Measurements from ENCODE around the gene MBD3L3.
"Not testable (repeated sequence)": the region's sequence is repeated elsewhere in the genome, so short reads cannot be mapped to it uniquely, and the experiment has no call there.

The MBD3L3 gene

GRCh38 chr19:7058576-7058975 lies at the start of gene MBD3L3:
Gene MBD3L3, minus strand, starts transcription at chr19:7058676. Its CDS starts 71 bp downstream, at chr19:7058605.
- H3K9me3 Mint-ChIP-seq, H3K27me3 Mint-ChIP-seq, H3K4me1 Mint-ChIP-seq, DNase-seq, CTCF ChIA-PET, H3K27ac Mint-ChIP-seq, H3K4me3 Mint-ChIP-seq, H3K36me3 Mint-ChIP-seq: not testable (repeated sequence)

- Mint-ChIP-seq H3K27ac (no peak overlapping the region), H3K4me3 (no peak overlapping the region), H3K4me1 (peaks cover 5% of the 10 kb centered on the region), H3K27me3 (no peaks in the 10 kb centered on the region), H3K36me3 (no peaks in the 10 kb centered on the region), H3K9me3 (no peaks in the 10 kb centered on the region)
- no peak for DNase-seq
- CTCF ChIA-PET = no interaction called here
These were observed 48.5 kb upstream of the MBD3L3 start for GRCh38 chr19:7106711-7107657.

GRCh38 chr19:7104747-7105447 lies 46.4 kb upstream of the MBD3L3 start:
- CTCF ChIA-PET = no interaction called here
- DNase-seq = no peak
- Mint-ChIP-seq H3K9me3 (no peaks in the 10 kb centered on the region), H3K4me1 (peaks cover 18% of the 10 kb centered on the region), H3K27ac (no peak overlapping the region), H3K4me3 (no peak overlapping the region), H3K27me3 (peaks cover 11% of the 10 kb centered on the region), H3K36me3 (no peaks in the 10 kb centered on the region)

GRCh38 chr19:7101498-7102253 lies 43.2 kb upstream of the MBD3L3 start:
- H3K27me3 Mint-ChIP-seq = peaks cover 28% of the 10 kb centered on the region
- H3K27ac Mint-ChIP-seq = no peak overlapping the region
- CTCF ChIA-PET = interaction anchor here (0.7 to 2.6 kb wide), 13 partner anchors 45 to 698 kb away, joined by 3 to 10 read pairs (median 4); no protein-coding TSS in a partner anchor
- DNase-seq = peak; percentile 23
- peaks cover 7% of the 10 kb centered on the region for H3K36me3 Mint-ChIP-seq
- H3K9me3 Mint-ChIP-seq = peaks cover 13% of the 10 kb centered on the region
- peaks cover 36% of the 10 kb centered on the region for H3K4me1 Mint-ChIP-seq
- no peak overlapping the region for H3K4me3 Mint-ChIP-seq

GRCh38 chr19:7099597-7099921 lies 41.1 kb upstream of the MBD3L3 start:
- DNase-seq = no peak
- Mint-ChIP-seq H3K36me3 (peaks cover 11% of the 10 kb centered on the region), H3K27me3 (peaks cover 28% of the 10 kb centered on the region)

GRCh38 chr19:7098701-7099596 lies 40.5 kb upstream of the MBD3L3 start:
- Mint-ChIP-seq H3K9me3 (peaks cover 29% of the 10 kb centered on the region), H3K4me1 (peaks cover 36% of the 10 kb centered on the region), H3K4me3 (peak overlapping the region; percentile 93), H3K27ac (peak overlapping the region; percentile 94), H3K27me3 (peaks cover 28% of the 10 kb centered on the region), H3K36me3 (peaks cover 11% of the 10 kb centered on the region)
- CTCF ChIA-PET = interaction anchor here (1.0 to 1.5 kb wide), 3 partner anchors 30 to 582 kb away, joined by 3 to 6 read pairs (median 4); partner anchors contain the start of genes TRAPPC5 and ZNF557
- peak; percentile 88 for DNase-seq

More at GRCh38 chr19:7099597-7099921, 41.1 kb upstream of the MBD3L3 start:
- peak overlapping the region; percentile 93 for H3K4me3 Mint-ChIP-seq
- peaks cover 36% of the 10 kb centered on the region for H3K4me1 Mint-ChIP-seq
- H3K27ac Mint-ChIP-seq = peak overlapping the region; percentile 94
- CTCF ChIA-PET = interaction anchor here (1.0 to 1.6 kb wide), 4 partner anchors 30 to 581 kb away, joined by 3 to 6 read pairs (median 4); partner anchors contain the start of genes TRAPPC5 and ZNF557
- H3K9me3 Mint-ChIP-seq = peaks cover 28% of the 10 kb centered on the region

GRCh38 chr19:7098096-7098495 lies 39.6 kb upstream of the MBD3L3 start:
- Mint-ChIP-seq H3K27me3 (peaks cover 28% of the 10 kb centered on the region), H3K27ac (peak overlapping the region; percentile 94), H3K36me3 (peaks cover 11% of the 10 kb centered on the region), H3K9me3 (peaks cover 33% of the 10 kb centered on the region), H3K4me1 (peaks cover 36% of the 10 kb centered on the region), H3K4me3 (peak overlapping the region; percentile 93)
- CTCF ChIA-PET = interaction anchor here (1.3 kb wide), 1 partner anchor 269 kb away, joined by 3 read pairs; no protein-coding TSS in a partner anchor
- no peak for DNase-seq

GRCh38 chr19:7088999-7089398 lies 30.5 kb upstream of the MBD3L3 start:
- H3K4me3 Mint-ChIP-seq = no peak overlapping the region
- no peak overlapping the region for H3K27ac Mint-ChIP-seq
- H3K9me3 Mint-ChIP-seq = peaks cover 59% of the 10 kb centered on the region
- no peaks in the 10 kb centered on the region for H3K27me3 Mint-ChIP-seq
- DNase-seq = no peak
- H3K4me1 Mint-ChIP-seq = peaks cover 10% of the 10 kb centered on the region
- H3K36me3 Mint-ChIP-seq = peaks cover 36% of the 10 kb centered on the region
- CTCF ChIA-PET = no interaction called here

GRCh38 chr19:7083076-7083956 lies 24.8 kb upstream of the MBD3L3 start:
- CTCF ChIA-PET = interaction anchor here (1.1 kb wide), 1 partner anchor 14 kb away, joined by 3 read pairs; the partner anchor contains the start of gene ZNF557
- H3K27me3 Mint-ChIP-seq = no peaks in the 10 kb centered on the region
- H3K27ac Mint-ChIP-seq = no peak overlapping the region
- peaks cover 60% of the 10 kb centered on the region for H3K9me3 Mint-ChIP-seq
- no peak for DNase-seq
- no peak overlapping the region for H3K4me3 Mint-ChIP-seq
- H3K36me3 Mint-ChIP-seq = peaks cover 78% of the 10 kb centered on the region
- H3K4me1 Mint-ChIP-seq = peaks cover 2% of the 10 kb centered on the region

- H3K27ac Mint-ChIP-seq = no peak overlapping the region
- peaks cover 92% of the 10 kb centered on the region for H3K36me3 Mint-ChIP-seq
- CTCF ChIA-PET = no interaction called here
- no peak overlapping the region for H3K4me3 Mint-ChIP-seq
- no peaks in the 10 kb centered on the region for H3K27me3 Mint-ChIP-seq
- no peaks in the 10 kb centered on the region for H3K4me1 Mint-ChIP-seq
- H3K9me3 Mint-ChIP-seq = peaks cover 52% of the 10 kb centered on the region
- DNase-seq = no peak
These were observed 19.5 kb upstream of the MBD3L3 start for GRCh38 chr19:7078008-7078407.

GRCh38 chr19:7076151-7076550 lies 17.7 kb upstream of the MBD3L3 start:
- Mint-ChIP-seq H3K27ac (no peak overlapping the region), H3K4me3 (no peak overlapping the region), H3K9me3 (peaks cover 44% of the 10 kb centered on the region), H3K36me3 (peaks cover 87% of the 10 kb centered on the region), H3K27me3 (no peaks in the 10 kb centered on the region), H3K4me1 (peaks cover 8% of the 10 kb centered on the region)
- DNase-seq = no peak
- CTCF ChIA-PET = no interaction called here

- CTCF ChIA-PET = no interaction called here
- Mint-ChIP-seq H3K4me1 (peaks cover 19% of the 10 kb centered on the region), H3K9me3 (peaks cover 32% of the 10 kb centered on the region), H3K36me3 (peaks cover 79% of the 10 kb centered on the region), H3K4me3 (no peak overlapping the region), H3K27ac (no peak overlapping the region), H3K27me3 (no peaks in the 10 kb centered on the region)
- DNase-seq = no peak
These were observed 16.3 kb upstream of the MBD3L3 start for GRCh38 chr19:7074705-7075282.

Measured in activated naive CD4-positive, alpha-beta T cell treated with anti-CD3 and anti-CD28 coated beads, Interleukin-2, amount 10 ng/mL, durations not matched to agents 7 days and 5 days (primary cell).